Brain microvascular endothelial cell (primary cell): ENCODE results near the gene MAD1L1.

Source experiments
- DNase-seq: peaks from one replicate; pipeline ENCODE4 v3.0.0-alpha.2; 2020
- H3K27ac ChIP-seq: fragments of 250-450 bp; sonication (Bioruptor Pico); 2 replicates; pipeline ENCODE4 v1.5.1; 2020; ENCODE audit warnings: mild to moderate bottlenecking, moderate library complexity
- H3K27me3 ChIP-seq: fragments of 250-450 bp; sonication (Bioruptor Pico); replicated peaks from 2 replicates; pipeline ENCODE4 v1.5.1; 2020; ENCODE audit warnings: mild to moderate bottlenecking
- H3K36me3 ChIP-seq: fragments of 250-450 bp; sonication (Bioruptor Pico); replicated peaks from 2 replicates; pipeline ENCODE4 v1.5.1; 2020; ENCODE audit warnings: mild to moderate bottlenecking
- H3K4me3 ChIP-seq: 2 replicates; pipeline ENCODE4 v1.5.1; 2011; ENCODE audit warnings: low read depth, mild to moderate bottlenecking, control low read depth, low read length, moderate library complexity
- CTCF ChIP-seq: IDR thresholded peaks from 2 replicates; pipeline ENCODE4 v1.5.1; 2011; ENCODE audit warnings: low read depth, mild to moderate bottlenecking, moderate library complexity, low read length, control low read depth, inconsistent platforms; ENCODE audit errors: missing control alignments
- in situ Hi-C: cut with HindIII; loops from 2 replicates; pipeline ENCODE4 v1.10.0; 2017; ENCODE audit warnings: low sequenced_read_pairs, low pct_ligation_motif_present

The MAD1L1 gene

GRCh38 chr7:2253021-2253420, 20.3 kb upstream of the MAD1L1 start:
- in situ Hi-C loops: no loop called here
- TF ChIP-seq CTCF: no peak
- Histone ChIP-seq H3K27ac (no peak overlapping the region), H3K4me3 (no peak overlapping the region), H3K36me3 (peaks cover 41% of the 10 kb centered on the region), H3K27me3 (no peaks in the 10 kb centered on the region)
- DNase-seq: no peak

- Histone ChIP-seq H3K27me3 (no peaks in the 10 kb centered on the region), H3K4me3 (no peak overlapping the region), H3K36me3 (peaks cover 38% of the 10 kb centered on the region), H3K27ac (no peak overlapping the region)
- DNase-seq: no peak
- no peak for TF ChIP-seq CTCF
- in situ Hi-C loops: no loop called here
These were observed 19.4 kb upstream of the MAD1L1 start for GRCh38 chr7:2251841-2252771.

GRCh38 chr7:2251381-2251780, 18.6 kb upstream of the MAD1L1 start:
- Histone ChIP-seq H3K27me3 (no peaks in the 10 kb centered on the region), H3K4me3 (no peak overlapping the region), H3K27ac (no peak overlapping the region), H3K36me3 (peaks cover 31% of the 10 kb centered on the region)
- no peak for TF ChIP-seq CTCF
- in situ Hi-C loops: no loop called here
- DNase-seq: no peak

GRCh38 chr7:2249744-2250323, 17.1 kb upstream of the MAD1L1 start:
- in situ Hi-C loops: no loop called here
- H3K27me3 ChIP-seq: no peaks in the 10 kb centered on the region
- no peak for TF ChIP-seq CTCF
- no peak for DNase-seq
- peaks cover 20% of the 10 kb centered on the region for H3K36me3 ChIP-seq
- no peak overlapping the region for H3K4me3 ChIP-seq
- H3K27ac ChIP-seq: peak overlapping the region; percentile 93

- Histone ChIP-seq H3K27ac (peak overlapping the region; percentile 93), H3K36me3 (peaks cover 13% of the 10 kb centered on the region), H3K4me3 (no peak overlapping the region), H3K27me3 (no peaks in the 10 kb centered on the region)
- peak; percentile 94 for DNase-seq
- in situ Hi-C loops: no loop called here
- TF ChIP-seq CTCF: peak; percentile 36
These were observed 16.4 kb upstream of the MAD1L1 start for GRCh38 chr7:2248984-2249694.
